HG02798 (cell line): ENCODE results near the gene ALOXE3.

Experiments
- ATAC-seq: cut with Tn5 transposase; IDR thresholded peaks from one replicate; pipeline ENCODE4 v1.9.1; 2021; ENCODE audit warnings: mild to moderate bottlenecking; ENCODE audit not compliant: unreplicated experiment, poor library complexity

ALOXE3 gene

GRCh38 chr17:8154608-8155155 lies 36.4 kb upstream of the ALOXE3 start:
- no peak for ATAC-seq

GRCh38 chr17:8153957-8154607 lies 35.8 kb upstream of the ALOXE3 start:
- no peak for ATAC-seq

DNA sequence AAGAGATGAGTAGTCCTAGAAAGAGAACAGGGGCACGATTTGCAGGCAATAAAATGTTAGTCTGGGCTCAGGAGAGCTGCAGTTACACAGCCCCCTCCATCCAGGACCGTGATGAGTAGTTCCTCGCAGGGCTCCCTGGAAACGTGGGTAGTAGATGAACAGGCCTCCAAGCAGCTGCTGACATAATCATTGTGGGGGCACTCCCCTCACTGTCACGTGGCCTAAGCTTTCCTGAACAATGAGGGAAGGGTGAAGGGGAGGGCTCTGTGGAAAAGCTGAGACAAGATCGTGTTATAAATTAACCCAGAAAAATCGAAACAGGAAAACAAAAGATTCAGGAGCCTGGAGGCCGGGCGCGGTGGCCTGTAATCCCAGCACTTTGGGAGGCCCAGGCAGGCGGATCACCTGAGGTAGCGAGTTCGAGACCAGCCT lies 35.2 kb upstream of the ALOXE3 start:
- no peak for ATAC-seq

DNA sequence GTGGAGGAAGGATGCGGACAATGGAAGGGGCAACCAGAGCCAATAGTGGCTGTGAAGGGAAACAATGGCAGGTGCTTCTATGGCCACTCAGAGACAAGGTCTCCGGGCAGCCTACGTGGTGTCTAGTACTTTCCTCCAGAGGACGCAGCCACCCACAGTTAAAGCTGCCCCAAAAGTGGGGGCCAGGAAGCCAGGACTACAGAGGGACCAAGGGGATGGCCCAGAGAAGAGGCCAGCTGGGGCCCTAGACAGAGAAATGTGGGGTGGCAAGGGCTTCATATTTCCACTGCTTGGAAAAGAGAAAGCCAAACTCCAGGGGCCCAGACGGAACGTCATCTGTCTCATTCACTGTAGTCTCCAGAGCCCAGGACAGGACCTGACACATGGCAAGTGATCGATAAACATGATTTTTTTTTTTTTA lies 34.7 kb upstream of the ALOXE3 start:
- ATAC-seq, result no peak

- ATAC-seq, result peak; percentile 31
These were observed 33.9 kb upstream of the ALOXE3 start, which contains the start of gene PER1 for GRCh38 chr17:8152112-8152775. PER1 (minus strand) TSS chr17:8152404; CDS start chr17:8150706, 1,698 bp downstream.

GRCh38 chr17:8151641-8152111 lies 33.4 kb upstream of the ALOXE3 start:
- ATAC-seq, result no peak

GRCh38 chr17:8151120-8151640 lies 32.9 kb upstream of the ALOXE3 start:
- peak; percentile 70 for ATAC-seq

- ATAC-seq, result no peak
These were observed 32.1 kb upstream of the ALOXE3 start for GRCh38 chr17:8150194-8151119.

- ATAC-seq, result no peak
These were observed 31.3 kb upstream of the ALOXE3 start for GRCh38 chr17:8149419-8150193.

DNA sequence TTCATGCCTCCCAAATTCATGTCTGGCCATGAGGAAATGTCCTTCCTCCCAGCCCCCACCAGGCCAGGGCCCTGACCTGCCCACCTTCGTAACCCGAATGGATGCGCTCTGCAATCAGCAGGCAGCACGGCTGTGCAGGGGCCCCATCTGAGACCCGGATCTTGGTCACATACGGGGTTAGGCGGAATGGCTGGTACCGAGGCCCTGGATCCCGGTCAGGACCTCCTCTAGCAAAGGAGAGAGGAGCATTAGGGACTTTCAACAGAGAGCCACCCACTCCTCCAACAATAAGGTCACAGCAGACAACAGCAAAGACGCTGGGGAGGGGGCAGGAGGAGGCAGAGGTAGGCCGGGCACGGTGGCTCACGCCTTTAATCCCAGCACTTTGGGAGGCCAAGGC lies 30.2 kb upstream of the ALOXE3 start:
- no peak for ATAC-seq

- no peak for ATAC-seq
These were observed 29.6 kb upstream of the ALOXE3 start for GRCh38 chr17:8147805-8148404.

DNA sequence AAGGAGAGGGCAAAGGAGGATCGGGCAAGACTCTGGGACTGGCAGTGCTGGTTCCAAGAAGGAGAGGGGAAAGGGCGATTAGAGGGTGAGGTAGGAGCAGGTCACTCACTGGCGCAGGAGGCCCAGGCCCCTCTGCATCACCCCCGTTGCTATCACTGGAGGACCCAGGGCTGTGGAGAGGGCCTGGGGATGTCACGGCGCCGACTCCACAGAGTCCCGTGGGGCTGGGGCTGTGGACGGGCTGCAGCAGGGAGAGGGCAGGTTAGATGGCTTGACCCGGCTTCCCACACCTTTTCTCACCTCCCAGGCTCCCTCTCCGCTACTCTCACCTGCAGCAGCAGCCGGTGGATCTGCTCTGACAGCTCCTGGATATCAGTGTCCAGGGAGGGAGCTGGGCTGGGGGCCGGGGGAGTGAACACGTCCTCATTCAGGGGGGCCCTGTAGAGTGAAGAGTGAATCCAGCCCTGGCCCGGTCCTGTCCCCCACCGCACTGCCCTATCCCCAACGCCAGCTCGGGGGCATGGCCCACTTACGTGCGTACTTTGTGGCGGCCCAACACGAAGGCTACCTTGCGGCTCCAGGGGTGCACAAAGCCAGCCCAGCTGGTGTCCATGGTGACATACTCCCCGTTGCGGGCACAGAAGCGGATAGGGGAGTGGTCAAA lies 29.0 kb upstream of the ALOXE3 start:
- no peak for ATAC-seq

DNA sequence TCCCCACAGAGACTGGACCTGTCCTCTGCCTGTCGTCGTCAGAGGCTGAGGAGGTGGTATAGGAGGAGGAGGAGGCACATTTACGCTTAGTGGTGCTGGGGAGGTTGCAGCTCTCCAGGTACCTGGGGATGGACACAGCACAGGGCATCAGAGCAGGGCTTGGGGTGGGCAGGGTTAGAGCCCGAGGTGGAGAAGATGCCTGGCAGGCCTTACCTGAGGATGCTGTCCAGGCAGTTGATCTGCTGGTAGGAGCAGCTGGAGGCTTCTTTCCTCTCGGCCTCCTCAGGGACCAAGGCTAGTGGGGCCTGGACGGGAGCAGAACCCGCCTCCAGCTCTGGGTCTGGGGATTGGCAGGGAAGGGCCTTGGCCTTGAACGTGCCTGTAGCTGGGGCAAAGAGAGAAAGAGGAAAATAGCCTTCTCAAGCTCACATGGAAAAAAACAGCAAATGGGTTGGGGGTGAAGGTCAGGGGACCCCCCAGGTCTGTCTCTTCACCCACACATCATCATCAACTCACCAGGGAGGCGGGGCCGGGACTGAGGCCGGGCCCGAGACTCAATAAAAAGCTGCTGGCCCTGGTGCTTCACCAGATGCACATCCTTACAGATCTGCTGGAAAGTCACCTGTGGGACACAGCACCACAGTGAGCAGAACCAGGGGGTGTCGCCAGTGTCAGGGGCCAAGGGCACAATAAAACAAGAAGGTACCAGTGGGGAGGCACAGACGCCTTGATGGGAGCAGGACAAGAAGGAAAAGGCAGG lies 28.2 kb upstream of the ALOXE3 start:
- no peak for ATAC-seq

GRCh38 chr17:8145811-8146210 lies 27.5 kb upstream of the ALOXE3 start:
- ATAC-seq, result no peak

DNA sequence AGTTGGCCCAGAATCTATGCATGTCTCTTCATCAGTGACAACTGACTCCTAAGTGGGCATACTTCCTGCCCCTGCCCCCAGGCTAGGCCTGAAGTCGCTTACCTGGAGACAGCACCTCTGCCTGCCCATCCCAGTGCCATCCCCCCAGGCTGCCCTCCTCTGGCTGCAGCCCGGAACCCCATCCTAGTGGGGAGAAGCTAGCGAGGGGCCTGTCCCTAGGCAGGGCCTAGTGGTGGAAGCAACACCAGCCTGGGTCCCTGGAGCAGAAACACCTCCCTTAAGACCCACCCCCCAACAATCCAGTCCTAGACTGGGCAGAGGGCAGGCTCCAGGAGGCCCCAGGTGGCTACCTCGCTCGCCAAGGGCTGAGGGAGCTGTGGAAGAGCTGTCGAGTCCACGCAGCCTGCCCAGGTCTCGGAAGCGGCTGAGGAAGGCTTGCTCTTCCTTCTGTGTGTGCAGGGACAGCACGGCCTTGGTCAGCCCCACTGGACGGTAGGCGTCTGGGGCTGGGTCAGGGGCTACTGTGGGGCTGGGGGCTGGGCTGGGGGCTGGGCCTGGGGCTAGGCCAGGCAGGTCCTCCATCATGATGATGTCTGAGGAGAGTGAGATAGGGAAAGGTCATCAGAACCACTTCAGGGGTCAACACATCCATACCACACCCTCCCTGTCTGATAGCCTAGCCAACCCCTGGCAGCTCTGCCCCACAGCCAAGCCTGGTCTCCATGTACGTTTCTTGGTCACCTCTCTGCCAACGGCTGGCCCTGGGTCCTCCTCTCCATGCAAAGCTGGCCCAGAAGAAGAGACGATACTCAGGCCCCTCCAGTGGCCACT lies 26.3 kb upstream of the ALOXE3 start:
- no peak for ATAC-seq

- ATAC-seq, result no peak
These were observed 25.5 kb upstream of the ALOXE3 start for GRCh38 chr17:8143581-8144400.
